SK-N-SH treated with all-trans-retinoic acid at 6 μM for 48 hours (cell line): ENCODE results near the gene AKAP13.

ENCODE experiments used
- ATAC-seq: fragments of 200-7000 bp; cut with Tn5 transposase; 3 replicates; pipeline ENCODE4 v1.9.1; 2020; ENCODE audit warnings: mild to moderate bottlenecking, moderate library complexity
- ARNTL ChIP-seq: fragments of 450-650 bp; formaldehyde crosslinking; IDR thresholded peaks from 2 replicates; pipeline ENCODE4 v1.5.0; 2020; ENCODE audit warnings: low read depth, mild to moderate bottlenecking, moderate library complexity, borderline replicate concordance
- BACH2 ChIP-seq: fragments of 250-450 bp; sonication (Bioruptor Pico); IDR thresholded peaks from 2 replicates; pipeline ENCODE4 v1.9.0; 2021; ENCODE audit warnings: mild to moderate bottlenecking, borderline replicate concordance
- CSDC2 ChIP-seq: fragments of 250-450 bp; sonication (Bioruptor Pico); IDR thresholded peaks from 2 replicates; pipeline ENCODE4 v1.5.0; 2020; ENCODE audit warnings: mild to moderate bottlenecking, moderate library complexity
- ESRRG ChIP-seq: fragments of 250-450 bp; sonication (Bioruptor Pico); IDR thresholded peaks from 2 replicates; pipeline ENCODE4 v1.6.1; 2021; ENCODE audit warnings: mild to moderate bottlenecking
- GLIS3 ChIP-seq: fragments of 250-450 bp; sonication (Bioruptor Pico); IDR thresholded peaks from 2 replicates; pipeline ENCODE4 v1.5.0; 2020; ENCODE audit warnings: mild to moderate bottlenecking, moderate library complexity
- ISL1 ChIP-seq: fragments of 250-450 bp; sonication (Bioruptor Pico); IDR thresholded peaks from 2 replicates; pipeline ENCODE4 v2.1.2; 2022; ENCODE audit warnings: mild to moderate bottlenecking, moderate library complexity
- OSR1 ChIP-seq: fragments of 250-450 bp; sonication (Bioruptor Pico); IDR thresholded peaks from 2 replicates; pipeline ENCODE4 v1.8.0; 2022; ENCODE audit warnings: moderate library complexity, mild to moderate bottlenecking, inconsistent platforms
- PATZ1 ChIP-seq: fragments of 250-450 bp; sonication (Bioruptor Pico); IDR thresholded peaks from 2 replicates; pipeline ENCODE4 v1.8.0; 2020; ENCODE audit warnings: mild to moderate bottlenecking, moderate library complexity, borderline replicate concordance
- PPARA ChIP-seq: fragments of 250-450 bp; sonication (Bioruptor Pico); IDR thresholded peaks from 2 replicates; pipeline ENCODE4 v1.5.0; 2020; ENCODE audit warnings: mild to moderate bottlenecking, borderline replicate concordance
- RARB ChIP-seq: fragments of 250-450 bp; sonication (Bioruptor Pico); IDR thresholded peaks from 2 replicates; pipeline ENCODE4 v1.8.0; 2021; ENCODE audit warnings: mild to moderate bottlenecking, moderate library complexity
- SNAI2 ChIP-seq: fragments of 250-450 bp; sonication (Bioruptor Pico); IDR thresholded peaks from 2 replicates; pipeline ENCODE4 v1.5.0; 2020; ENCODE audit warnings: mild to moderate bottlenecking, moderate library complexity
- TCF4 ChIP-seq: fragments of 250-450 bp; sonication (Bioruptor Pico); IDR thresholded peaks from 2 replicates; pipeline ENCODE4 v1.8.0; 2021; ENCODE audit warnings: mild to moderate bottlenecking, moderate library complexity, borderline replicate concordance
- TOX ChIP-seq: fragments of 250-450 bp; sonication (Bioruptor Pico); IDR thresholded peaks from 2 replicates; pipeline ENCODE4 v1.8.0; 2021; ENCODE audit warnings: mild to moderate bottlenecking, moderate library complexity, borderline replicate concordance
- TSHZ2 ChIP-seq: fragments of 250-450 bp; sonication (Bioruptor Pico); IDR thresholded peaks from 2 replicates; pipeline ENCODE4 v1.5.0; 2020; ENCODE audit warnings: mild to moderate bottlenecking, moderate library complexity
- ZC3H10 ChIP-seq: fragments of 250-450 bp; sonication (Bioruptor Pico); IDR thresholded peaks from 2 replicates; pipeline ENCODE4 v1.5.1; 2021; ENCODE audit warnings: mild to moderate bottlenecking, moderate library complexity
- ZFP30 ChIP-seq: fragments of 450-650 bp; formaldehyde crosslinking; IDR thresholded peaks from 2 replicates; pipeline ENCODE4 v1.5.0; 2022; ENCODE audit warnings: mild to moderate bottlenecking, moderate library complexity
- ZNF565 ChIP-seq: fragments of 450-650 bp; formaldehyde crosslinking; conservative IDR thresholded peaks from 2 replicates; pipeline ENCODE4 v1.5.0; 2020; ENCODE audit warnings: low read depth, mild to moderate bottlenecking, moderate library complexity
- ZNF70 ChIP-seq: fragments of 450-650 bp; formaldehyde crosslinking; IDR thresholded peaks from 2 replicates; pipeline ENCODE4 v1.5.0; 2020; ENCODE audit warnings: mild to moderate bottlenecking, moderate library complexity
- ZNF8 ChIP-seq: fragments of 450-650 bp; formaldehyde crosslinking; IDR thresholded peaks from 2 replicates; pipeline ENCODE4 v1.5.0; 2020; ENCODE audit warnings: mild to moderate bottlenecking, moderate library complexity
- TF ChIP-seq, protein P1 (sequence below): fragments of 250-450 bp; sonication (Bioruptor Pico); IDR thresholded peaks from 2 replicates; pipeline ENCODE4 v1.5.1; 2021; ENCODE audit warnings: mild to moderate bottlenecking, moderate library complexity

AKAP13 gene

DNA sequence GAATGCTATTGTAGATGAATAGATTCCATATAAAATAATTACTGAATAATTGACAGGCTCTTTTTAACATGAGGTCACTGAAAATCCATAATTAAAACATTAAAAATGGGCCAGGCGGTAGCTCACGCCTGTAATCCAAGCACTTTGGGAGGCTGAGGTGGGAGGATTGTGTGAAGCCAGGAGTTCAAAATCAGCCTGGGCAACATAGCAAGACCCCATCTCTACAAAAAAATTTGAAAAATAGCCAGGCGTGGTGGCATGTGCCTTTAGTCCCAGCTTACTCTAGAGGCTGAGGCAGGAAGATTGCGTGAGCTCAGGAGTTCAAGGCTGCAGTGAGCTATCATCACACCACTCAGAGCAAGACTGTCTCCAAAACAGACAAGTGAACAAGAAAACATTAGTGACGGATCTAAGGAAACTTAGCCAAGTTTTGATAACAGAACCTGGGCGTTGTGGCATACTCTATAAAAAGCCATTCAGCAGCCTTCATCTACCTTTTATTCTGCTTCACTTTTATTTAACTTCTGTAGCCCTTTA lies 303.8 kb downstream of the AKAP13 start:
- no peak for ATAC-seq
- no peak for TF ChIP-seq ESRRG
- no peak for TF ChIP-seq RARB (CRISPR knock-in tag)
- TF ChIP-seq PPARA: no peak
- no peak for TF ChIP-seq ZFP30 (CRISPR knock-in tag)
- no peak for TF ChIP-seq ARNTL
- TF ChIP-seq ZC3H10 (CRISPR knock-in tag): no peak
- TF ChIP-seq TOX: no peak
- TF ChIP-seq ZNF565 (CRISPR knock-in tag): no peak
- TF ChIP-seq, protein P1, sequence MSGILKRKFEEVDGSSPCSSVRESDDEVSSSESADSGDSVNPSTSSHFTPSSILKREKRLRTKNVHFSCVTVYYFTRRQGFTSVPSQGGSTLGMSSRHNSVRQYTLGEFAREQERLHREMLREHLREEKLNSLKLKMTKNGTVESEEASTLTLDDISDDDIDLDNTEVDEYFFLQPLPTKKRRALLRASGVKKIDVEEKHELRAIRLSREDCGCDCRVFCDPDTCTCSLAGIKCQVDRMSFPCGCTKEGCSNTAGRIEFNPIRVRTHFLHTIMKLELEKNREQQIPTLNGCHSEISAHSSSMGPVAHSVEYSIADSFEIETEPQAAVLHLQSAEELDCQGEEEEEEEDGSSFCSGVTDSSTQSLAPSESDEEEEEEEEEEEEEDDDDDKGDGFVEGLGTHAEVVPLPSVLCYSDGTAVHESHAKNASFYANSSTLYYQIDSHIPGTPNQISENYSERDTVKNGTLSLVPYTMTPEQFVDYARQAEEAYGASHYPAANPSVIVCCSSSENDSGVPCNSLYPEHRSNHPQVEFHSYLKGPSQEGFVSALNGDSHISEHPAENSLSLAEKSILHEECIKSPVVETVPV (CRISPR knock-in tag): no peak
- TF ChIP-seq PATZ1 (CRISPR knock-in tag): no peak
- TF ChIP-seq, all 23 proteins: peak for 0

GRCh38 chr15:85685356-85685755 lies 305.0 kb downstream of the AKAP13 start:
- TF ChIP-seq TOX (no peak), ZFP30 (CRISPR knock-in tag) (no peak), GLIS3 (CRISPR knock-in tag) (no peak), OSR1 (CRISPR knock-in tag) (no peak)
- TF ChIP-seq, protein P1 (CRISPR knock-in tag): no peak
- no peak for ATAC-seq

DNA sequence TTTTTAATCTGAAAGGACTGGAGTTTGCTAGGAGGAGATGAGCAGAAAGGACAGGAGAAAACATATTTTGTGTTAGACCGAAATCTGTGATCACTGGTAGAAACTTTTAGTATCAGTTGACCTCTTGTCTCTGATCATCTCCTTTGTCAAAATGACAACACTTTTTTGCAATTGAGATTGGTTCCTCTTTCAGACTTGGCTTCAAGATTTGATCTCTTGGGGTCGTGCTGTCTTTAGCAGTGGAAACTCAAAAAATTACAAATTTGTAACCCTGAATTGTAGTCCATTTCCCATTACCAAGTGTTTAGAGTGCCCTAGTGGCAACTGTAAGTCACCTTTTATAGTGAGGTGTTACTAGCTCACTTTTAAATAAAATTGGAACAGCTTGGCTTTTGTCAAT lies 306.9 kb downstream of the AKAP13 start:
- no peak for ATAC-seq
- TF ChIP-seq ARNTL (no peak), GLIS3 (CRISPR knock-in tag) (no peak), TCF4 (CRISPR knock-in tag) (no peak), ZNF70 (CRISPR knock-in tag) (no peak), ISL1 (CRISPR knock-in tag) (no peak), ZC3H10 (CRISPR knock-in tag) (no peak), SNAI2 (no peak), OSR1 (CRISPR knock-in tag) (no peak), ESRRG (no peak), BACH2 (CRISPR knock-in tag) (no peak), TOX (no peak), CSDC2 (CRISPR knock-in tag) (no peak), ZNF8 (no peak), ZNF565 (CRISPR knock-in tag) (no peak), ZFP30 (CRISPR knock-in tag) (no peak)

DNA sequence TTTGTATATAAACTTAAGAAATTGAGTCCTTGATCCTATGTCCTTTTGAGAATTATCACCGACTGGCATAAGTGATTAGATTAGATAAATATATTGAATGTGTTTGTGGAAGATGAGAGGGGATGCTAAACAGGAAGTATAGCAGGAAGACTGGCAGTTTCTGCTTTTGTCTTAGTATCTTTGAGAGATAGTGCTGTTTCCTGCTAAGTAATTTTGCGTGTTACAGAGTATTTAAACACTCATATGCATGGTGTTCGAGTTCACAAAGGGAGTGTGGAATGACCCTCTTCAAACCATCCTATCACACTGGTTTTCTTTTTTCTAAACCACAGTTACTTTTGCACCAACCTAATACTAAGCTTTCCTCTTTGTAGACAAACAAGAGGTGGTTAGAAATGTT lies 308.3 kb downstream of the AKAP13 start:
- TF ChIP-seq ARNTL (no peak), ISL1 (CRISPR knock-in tag) (no peak)
- ATAC-seq: no peak

- TF ChIP-seq ZFP30 (CRISPR knock-in tag) (no peak), TSHZ2 (CRISPR knock-in tag) (no peak), BACH2 (CRISPR knock-in tag) (no peak), ISL1 (CRISPR knock-in tag) (no peak), ZNF70 (CRISPR knock-in tag) (no peak), RARB (CRISPR knock-in tag) (no peak), ESRRG (no peak)
- TF ChIP-seq, protein P1 (CRISPR knock-in tag): no peak
- TF ChIP-seq, all 23 proteins: peak for 0
- no peak for ATAC-seq
These were observed 309.3 kb downstream of the AKAP13 start for GRCh38 chr15:85689729-85690128.
